ENCODE measurements around the gene FBXO38.

FBXO38 gene

GRCh38 chr5:148436029-148436428 is 52.3 kb downstream of the FBXO38 start:
- no peak for TF ChIP-seq CTCF (IDR thresholded peaks at IDR 0.05; ENCODE audit: control insufficient read depth, extremely low read depth, insufficient read depth)
- no peak for DNase-seq (ENCODE audit: low read depth)
- H3K4me3 ChIP-seq (ENCODE audit: low read depth, low read length): no peak overlapping the region

GRCh38 chr5:148437249-148437648 is 53.5 kb downstream of the FBXO38 start:
- DNase-seq (ENCODE audit: low read depth): no peak
- no peak overlapping the region for H3K4me3 ChIP-seq (ENCODE audit: low read depth, low read length)
- no peak for TF ChIP-seq CTCF (IDR thresholded peaks at IDR 0.05; ENCODE audit: control insufficient read depth, extremely low read depth, insufficient read depth)

GRCh38 chr5:148438933-148439332 is 55.2 kb downstream of the FBXO38 start:
- TF ChIP-seq CTCF (IDR thresholded peaks at IDR 0.05; ENCODE audit: control insufficient read depth, extremely low read depth, insufficient read depth): no peak
- no peak for DNase-seq (ENCODE audit: low read depth)
- no peak overlapping the region for H3K4me3 ChIP-seq (ENCODE audit: low read depth, low read length)

GRCh38 chr5:148443241-148443640 is 59.5 kb downstream of the FBXO38 start:
- H3K4me3 ChIP-seq (ENCODE audit: low read depth, low read length): no peak overlapping the region
- TF ChIP-seq CTCF (IDR thresholded peaks at IDR 0.05; ENCODE audit: control insufficient read depth, extremely low read depth, insufficient read depth): no peak
- DNase-seq (ENCODE audit: low read depth): no peak

GRCh38 chr5:148443998-148444397 is 60.2 kb downstream of the FBXO38 start:
- no peak overlapping the region for H3K4me3 ChIP-seq (ENCODE audit: low read depth, low read length)
- peak; percentile 79 for TF ChIP-seq CTCF (IDR thresholded peaks at IDR 0.05; ENCODE audit: control insufficient read depth, extremely low read depth, insufficient read depth)
- peak; percentile 37 for DNase-seq (ENCODE audit: low read depth)

- no peak overlapping the region for H3K4me3 ChIP-seq (ENCODE audit: low read depth, low read length)
- no peak for DNase-seq (ENCODE audit: low read depth)
- no peak for TF ChIP-seq CTCF (IDR thresholded peaks at IDR 0.05; ENCODE audit: control insufficient read depth, extremely low read depth, insufficient read depth)
These were observed 61.8 kb downstream of the FBXO38 start for GRCh38 chr5:148445578-148445977.

- no peak for TF ChIP-seq CTCF (IDR thresholded peaks at IDR 0.05; ENCODE audit: control insufficient read depth, extremely low read depth, insufficient read depth)
- DNase-seq (ENCODE audit: low read depth): no peak
- H3K4me3 ChIP-seq (ENCODE audit: low read depth, low read length): no peak overlapping the region
These were observed 62.9 kb downstream of the FBXO38 start for GRCh38 chr5:148446611-148447010.

Measured in LNCaP clone FGC (cell line).